Suppressor macrophage (primary cell): ENCODE data around the gene RNASEH1.
A peak's percentile ranks its signal among the peaks of the same experiment; 100 is the strongest.

Experiments used
- DNase-seq, 4 experiments: peaks; one replicate each; pipeline ENCODE4 v3.0.0-alpha.2; 2020 to 2022

RNASEH1 gene

DNA sequence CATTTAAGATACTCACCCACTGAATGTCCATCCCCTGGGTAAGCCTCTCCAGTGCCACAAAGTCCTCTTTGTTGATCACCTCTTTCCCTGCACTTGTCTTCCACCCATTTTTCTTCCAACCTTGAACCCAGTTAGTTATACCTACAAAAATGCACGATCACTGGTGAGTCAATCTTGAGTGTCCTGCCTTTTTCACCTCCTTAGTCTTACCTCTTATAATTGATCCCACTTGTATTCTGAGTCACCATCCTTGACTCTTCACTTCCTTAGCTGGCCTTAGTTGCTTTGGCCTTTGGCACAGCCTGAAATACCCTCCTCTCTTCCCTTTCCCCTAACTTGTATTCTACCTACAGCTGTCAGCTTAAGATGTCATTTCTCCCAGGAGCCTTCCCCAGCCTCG lies 10.2 kb downstream of the RNASEH1 start:
- no peak for DNase-seq

DNA sequence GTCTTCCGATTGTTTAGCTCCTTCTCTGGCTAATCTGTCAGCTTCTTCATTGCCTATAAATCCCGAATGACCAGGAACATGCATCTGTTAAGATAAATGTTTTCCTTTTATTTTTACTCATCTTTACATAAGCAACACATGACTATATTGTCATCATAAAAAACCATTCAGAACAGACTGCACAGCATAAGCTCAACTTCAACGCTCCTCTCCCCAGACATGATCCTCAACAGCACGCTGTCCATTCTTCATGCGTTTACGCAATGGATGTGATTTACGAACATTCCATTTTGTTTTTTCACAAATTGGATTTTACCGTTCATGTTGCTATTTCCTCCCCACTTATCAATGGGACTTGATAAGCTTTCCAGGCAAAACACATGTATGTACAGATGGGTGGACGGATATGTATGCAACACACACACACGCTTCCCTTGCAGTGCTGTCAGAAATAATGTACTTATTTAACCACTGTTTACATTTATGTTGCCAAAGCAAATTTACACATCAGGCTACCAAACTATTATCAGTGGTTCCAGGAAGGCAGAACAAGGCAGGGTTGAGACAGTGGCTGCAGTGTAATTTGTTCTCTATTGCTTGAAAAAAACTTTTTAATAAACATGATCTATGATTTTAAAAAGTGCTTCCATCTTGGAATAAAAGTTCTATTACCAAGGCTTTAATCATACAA lies 12.2 kb downstream of the RNASEH1 start:
- DNase-seq, result no peak

DNA sequence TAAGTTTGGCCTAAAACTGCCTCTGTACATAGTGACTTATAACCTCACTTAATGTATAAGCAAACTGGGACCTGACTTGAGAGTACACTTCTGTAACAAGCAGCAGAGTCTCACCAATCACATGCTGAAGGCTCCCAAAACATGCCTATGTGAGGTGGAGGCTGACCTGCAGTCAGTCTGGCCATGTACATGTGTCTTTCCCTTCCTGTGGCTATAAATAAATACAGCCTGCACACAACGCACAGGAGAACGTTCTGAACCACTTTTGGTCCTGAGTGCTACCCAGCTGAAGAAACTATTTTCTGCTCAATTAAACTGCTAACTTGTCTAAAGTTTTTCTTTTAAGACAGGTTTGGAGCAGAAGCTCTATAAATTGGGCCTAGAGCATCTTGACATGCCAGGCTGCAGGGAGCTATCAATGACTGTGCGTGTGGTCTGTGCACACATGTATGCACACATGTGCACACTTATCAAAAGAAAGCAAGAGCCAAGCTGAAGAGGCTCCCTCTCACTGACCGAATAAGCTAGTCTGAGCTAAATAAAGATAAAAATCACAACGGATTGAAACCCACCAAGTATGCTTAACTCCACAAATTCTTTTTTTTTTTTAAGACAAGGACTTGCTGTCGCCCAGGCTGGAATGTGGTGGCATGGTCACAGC lies 15.0 kb downstream of the RNASEH1 start:
- DNase-seq, result no peak

DNA sequence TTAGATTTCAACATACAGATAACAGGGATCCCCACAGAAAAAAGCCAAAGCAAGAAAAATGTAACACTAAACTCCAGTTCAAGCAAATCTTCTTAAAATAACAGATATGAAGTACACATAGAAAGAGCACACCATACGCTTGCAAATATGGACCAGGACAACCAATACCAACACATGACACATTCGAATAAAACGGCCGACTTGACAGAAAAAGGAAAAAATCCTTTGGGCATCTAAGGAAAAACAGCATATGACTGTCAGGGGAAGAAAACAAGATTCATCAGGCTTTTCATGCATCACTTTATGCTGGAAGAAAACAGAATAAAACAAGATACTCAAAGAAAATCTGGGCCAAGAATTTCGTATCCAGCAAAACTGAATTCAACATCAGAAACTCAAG lies 16.0 kb downstream of the RNASEH1 start:
- no peak for DNase-seq

DNA sequence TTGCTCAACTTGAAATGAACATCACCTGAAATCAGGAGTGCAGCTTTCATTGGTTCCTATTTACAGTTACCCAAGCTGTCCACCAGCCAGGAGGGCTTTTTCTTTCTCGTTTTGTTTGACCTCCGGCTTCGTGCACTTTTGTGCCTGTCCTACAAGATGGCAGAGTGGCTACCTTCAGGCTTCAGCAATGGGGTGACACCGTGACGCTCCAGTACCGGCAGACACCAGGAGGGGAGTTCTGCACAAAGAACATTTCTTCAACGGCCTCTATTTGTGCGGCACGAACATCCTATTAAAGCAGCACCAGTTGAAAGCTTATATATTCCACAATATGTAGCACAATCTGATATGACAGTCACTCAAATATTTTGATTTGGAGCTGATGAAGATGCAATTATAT lies 18.3 kb downstream of the RNASEH1 start:
- no peak for DNase-seq

DNA sequence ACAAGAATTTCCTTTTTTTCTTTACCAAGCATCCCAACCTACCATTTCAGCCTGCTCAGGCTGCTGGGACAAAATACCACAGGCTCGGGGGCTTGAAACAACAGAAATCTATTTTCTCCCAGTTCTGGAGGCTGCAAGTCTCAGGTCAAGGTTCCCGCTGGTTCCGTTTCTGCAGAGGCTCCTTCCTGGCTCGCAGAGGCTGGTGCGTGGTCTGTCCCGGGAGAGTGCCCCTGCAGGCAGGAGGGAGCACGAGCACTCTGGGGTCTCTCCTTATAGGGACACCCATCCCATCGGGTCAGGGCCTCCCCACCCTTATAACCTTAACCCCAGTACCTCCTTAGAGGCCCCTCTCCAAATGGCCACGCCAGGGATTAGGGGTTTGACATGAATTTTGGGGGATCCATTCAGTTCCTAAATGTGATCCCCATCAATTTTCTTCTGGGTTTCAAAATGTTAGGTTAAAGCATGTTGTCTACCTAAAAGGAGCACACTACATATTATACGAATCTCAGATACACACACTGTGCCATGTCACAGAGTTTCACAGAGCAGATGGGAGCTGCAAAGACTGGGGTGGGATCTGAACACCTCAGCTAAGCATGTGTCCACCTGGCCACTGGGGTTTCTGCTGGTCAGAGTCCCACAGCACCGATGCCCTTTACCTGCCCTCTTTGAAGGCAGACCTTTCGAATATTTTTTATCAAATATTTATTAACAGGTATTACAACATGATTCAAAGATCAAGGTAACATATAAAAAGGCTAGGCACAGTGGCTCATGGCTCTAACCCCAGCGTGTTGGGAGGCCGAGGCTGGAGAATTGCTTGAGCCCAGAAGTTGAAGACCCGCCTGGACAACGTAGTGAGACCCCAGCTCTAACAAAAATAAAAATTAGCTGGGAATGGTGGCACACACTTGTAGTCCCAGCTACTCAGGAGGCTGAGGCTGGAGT lies 21.2 kb downstream of the RNASEH1 start:
- peak; percentile 19 to 77 (median 62) for DNase-seq

DNA sequence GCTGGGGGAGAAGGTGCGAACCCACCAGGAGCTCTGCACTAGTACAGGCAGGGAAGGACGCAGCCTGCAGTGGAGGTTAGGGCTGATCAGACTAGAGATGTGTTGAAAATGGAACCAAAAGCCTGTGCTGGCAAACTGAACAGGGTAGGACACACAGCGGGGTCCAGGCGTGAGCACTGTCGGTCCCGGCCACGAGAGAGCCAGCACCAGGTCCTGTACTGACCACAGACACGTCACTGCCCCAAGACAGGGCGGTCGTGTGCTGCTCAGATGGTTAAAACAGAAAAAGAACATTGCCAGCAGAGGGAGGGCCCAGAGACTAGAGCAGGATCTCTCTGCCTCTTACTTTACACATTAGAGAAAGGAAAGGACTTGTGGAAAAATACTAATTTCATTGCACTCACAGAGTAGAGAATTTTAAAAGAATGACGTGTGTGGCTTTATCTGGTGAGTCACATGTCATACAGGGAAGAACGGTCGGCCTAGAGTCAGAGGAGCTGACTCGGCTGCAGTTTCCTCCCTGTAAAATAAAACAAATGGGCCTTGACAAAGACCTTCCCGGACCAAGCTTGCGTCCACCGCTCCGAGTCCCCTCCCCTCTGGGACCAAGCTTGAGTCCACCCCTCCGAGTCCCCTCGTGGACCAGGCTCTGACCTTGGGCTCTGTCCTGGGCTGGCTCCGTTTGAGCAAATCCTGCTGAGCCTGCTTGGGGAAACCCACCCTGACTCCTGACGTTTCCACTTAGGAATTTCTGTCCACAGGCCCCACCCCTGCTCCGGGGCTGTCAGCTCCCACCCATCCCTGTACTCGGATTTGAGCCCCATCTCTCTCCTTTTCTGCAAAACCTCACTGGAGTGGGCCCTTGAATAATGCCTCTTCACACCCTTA lies 22.1 kb downstream of the RNASEH1 start:
- peak; percentile 46 to 74 (median 62) for DNase-seq

DNA sequence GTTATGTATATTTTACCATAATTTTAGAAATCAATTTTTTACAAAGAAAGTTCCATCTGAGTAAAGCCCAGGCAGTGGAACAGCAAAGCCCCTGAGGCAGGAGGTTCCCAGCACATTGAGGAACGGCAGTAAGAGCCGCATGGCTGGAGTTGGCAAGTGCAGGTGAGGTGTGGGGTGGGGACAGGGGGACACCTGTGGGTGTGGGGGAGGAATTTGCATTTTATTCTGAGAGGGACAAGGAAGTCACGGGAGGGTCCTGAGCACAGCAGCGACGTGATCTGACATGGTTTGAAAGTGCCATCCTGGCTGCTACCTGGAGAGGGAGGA lies 22.7 kb downstream of the RNASEH1 start:
- DNase-seq, result no peak

DNA sequence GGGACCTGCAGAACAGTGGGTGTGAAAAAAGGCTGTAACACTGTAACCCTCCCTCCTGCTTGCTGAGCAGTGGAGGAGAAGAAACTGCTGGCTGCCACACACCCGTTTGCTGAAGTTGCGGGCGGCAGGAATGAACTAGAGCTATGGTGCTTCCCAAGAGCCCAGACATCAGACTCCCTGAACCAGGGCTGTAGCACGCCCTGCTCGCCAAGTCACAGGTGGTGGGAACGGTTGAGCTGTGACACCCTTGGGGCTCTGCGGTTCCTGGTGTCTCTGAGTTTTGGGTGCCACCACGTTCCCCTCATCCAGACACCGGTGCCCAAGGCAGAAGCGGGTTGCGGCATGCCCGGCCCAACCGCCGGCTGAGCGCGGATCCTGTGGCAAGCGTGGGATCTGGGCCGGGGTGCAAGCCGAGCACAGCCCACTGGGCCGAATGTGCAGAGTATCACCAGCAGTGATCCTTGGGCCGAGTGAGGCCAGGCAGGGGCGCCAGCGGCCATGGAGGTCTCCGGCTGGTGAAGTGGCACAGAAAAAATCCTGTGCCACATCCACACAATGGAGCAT lies 23.8 kb downstream of the RNASEH1 start:
- no peak for DNase-seq

DNA sequence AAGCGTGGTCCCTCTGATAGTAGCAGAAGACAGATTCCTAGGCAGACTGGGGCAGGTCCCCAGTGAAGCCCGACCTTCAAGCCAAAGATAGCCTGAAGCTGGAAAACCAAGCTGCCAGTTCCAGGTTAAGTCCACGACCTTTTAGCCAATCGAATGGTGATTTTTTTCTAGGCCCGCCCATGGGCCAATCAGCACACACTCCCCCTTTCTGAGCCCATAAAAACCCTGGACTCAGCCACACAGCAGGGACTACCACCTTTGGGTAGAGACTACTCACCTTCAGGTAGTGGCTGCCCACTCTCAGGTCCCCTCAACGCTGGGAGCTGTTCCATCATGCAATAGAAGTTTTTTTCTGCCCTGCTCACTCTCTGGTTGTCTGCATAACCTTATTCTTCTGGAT lies 24.3 kb downstream of the RNASEH1 start:
- no peak for DNase-seq

DNA sequence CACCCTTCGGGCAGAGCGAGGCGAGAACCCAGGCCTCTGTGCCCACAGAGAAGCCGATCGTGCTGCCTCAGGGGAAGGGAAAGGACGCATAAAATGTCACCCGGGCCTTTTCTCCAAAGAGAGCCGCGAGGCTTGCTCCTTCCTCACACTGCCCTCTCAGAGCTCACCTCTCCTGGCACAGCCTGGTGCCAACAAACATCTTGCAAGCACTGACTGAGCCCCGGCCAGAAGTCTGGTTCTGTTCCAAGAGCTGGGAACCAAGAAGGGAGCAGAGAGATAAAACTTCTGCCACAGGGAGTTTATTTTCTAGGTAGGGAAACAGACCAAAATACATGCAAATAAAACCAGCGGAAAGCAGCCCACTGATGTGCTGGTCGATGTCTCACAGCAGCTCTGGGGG lies 25.2 kb downstream of the RNASEH1 start:
- no peak for DNase-seq

DNA sequence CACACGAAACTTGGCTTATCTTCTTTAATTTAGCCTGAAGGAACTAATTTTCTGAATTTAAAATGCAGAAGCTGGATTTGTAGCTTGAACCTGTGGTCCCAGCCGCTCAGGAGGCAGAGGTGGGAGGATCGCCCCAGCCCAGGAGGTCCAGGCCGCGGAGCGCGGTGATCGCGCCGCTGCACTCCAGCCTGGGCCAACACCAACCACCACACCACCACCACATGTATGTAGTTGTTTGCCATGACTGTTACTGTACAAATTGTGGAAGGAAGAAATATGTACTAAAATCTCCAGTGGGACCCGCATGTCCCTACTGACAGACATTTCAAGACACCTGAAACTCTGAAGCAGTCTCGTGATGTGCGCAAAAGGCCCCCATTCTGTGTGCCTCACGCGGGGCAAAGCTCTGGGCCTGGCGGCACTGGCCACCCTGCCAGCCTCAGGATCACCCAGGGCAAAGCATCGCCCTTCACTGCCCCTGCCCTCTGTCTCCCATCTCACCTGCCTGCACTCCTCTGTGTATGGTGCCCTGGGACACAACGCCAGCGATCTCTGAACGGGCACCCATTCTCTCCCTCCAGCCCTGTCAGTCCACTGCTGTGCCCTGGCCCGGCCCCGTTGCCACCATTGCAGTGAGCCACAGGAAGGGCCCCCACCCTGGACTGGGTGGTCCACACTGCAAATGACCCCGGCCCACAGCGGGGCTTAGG lies 28.7 kb downstream of the RNASEH1 start:
- DNase-seq, result no peak

DNA sequence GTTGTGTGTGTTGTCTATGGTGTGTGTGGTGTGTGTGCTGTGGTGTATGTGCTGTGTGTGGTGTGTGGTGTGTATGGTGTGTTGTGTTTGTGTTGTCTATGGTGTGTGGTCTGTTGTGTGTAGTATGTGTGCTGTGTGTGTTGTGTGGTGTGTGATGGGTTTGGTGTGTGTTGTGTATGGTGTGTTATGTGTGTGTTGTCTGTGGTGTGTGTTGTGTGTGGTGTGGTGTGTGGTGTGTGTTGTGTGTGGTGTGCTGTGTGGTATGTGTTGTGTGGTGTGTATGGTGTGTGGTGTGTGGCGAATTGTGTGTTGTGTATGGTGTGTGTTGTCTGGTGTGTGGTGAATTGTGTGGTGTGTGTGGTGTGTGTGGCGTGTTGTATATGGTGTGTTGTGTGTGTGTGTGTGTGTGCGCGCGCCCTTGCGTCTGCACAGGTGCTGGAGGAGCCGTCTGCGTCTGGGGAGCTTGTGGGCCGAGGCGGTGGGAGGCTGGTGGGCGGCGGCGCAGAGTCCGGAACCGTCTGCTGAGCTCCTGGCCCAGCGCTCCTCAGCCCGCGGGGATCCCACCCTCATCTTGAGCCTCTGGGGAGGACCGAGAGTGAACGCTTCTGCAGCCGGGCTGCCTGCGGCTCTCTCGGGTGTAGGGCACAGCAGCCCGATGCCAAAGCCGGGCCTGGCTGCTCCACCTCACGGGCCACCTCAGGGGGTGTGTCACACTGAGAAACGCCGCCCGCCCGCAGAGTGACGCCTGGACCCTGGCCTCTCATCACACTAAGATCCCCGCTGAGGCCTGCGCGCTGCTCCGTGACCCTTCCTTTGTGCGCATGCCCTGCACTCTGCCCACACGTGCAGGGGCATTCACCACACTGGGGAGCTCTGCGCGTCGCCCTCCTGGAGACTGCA lies 30.0 kb downstream of the RNASEH1 start:
- DNase-seq, result no peak

DNA sequence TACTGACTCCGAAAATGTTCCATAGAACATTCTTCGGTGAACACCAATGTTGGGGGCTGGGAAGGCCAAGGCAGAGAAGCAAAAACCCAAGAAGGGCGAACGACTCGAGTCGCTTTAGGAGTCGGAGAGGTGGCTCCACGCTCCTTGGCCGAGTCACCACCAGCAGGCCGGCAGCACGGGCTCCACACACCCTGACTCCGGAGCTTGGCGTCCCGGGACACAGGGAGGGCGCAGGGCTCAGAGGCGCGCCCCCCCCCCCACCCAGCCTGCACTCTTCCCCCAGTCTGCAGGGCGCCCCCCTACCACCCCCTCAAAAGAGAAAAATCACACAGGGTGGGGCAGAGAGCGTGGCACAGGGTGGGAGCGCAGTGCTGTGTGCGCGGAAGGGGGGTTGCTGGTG lies 31.3 kb downstream of the RNASEH1 start:
- no peak for DNase-seq

DNA sequence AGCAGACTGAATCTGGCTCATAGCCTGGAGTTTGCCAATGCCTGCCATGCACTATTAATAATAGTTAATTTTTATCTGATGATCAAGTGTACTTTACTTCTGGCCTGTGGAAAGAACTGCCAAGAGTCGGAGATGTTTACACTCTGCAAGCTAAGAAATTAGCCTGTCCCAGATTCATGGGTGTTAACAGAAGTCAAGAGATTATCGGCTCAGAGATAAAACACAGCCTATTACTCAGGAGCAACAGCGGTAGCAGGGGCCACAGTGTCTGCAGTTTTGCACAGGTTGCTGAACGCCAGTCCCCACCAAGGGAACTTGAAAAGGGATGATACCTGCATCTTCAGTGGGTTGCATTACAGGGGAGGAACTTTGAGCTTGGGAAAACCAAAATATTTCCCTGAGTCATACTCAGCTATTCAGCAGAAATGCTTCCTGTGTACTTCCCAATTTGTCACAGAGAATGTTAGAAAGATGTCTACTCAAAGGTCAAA lies 34.5 kb downstream of the RNASEH1 start:
- peak; percentile 18 to 60 (median 45) for DNase-seq

DNA sequence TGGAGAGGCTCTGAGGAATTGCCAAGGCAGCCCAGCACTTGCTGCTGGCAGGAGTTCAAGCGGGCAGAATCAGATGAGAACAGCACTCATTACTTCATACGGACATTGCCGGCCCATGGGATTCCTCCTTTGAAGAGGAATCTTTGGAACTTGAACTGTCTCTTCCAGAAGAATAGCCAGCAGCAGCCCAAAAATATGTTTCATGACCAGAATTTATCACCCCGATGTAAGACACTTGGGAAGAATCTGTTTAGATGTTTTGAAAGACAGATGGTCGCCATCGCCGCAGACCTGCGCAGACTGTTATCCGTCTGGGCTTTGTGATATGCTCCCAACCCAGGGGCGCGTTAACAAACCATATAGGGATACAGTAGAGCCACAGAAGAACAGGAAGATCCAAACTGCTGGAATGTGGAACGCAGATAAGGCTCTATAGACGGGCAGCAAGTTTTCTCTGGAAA lies 35.1 kb downstream of the RNASEH1 start:
- DNase-seq, result no peak

DNA sequence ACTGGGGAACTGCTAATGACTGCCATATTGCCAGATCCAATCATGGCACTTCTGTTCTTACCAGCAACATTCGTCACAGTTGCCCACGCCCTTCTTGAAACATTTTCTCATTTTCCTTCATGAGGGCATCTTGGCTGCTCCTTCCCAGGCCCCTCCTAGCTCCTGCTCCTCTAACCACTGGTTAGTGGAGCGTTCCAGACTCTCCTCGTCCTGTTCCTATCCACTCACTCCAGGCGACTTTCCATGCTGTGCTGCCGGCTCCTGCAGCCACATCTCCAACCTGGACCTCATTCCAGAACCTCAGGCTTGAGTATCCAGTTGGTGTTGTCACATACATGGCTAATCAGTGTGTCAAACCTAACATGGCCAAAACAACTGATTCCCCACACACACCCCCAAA lies 37.5 kb downstream of the RNASEH1 start:
- DNase-seq, result no peak

DNA sequence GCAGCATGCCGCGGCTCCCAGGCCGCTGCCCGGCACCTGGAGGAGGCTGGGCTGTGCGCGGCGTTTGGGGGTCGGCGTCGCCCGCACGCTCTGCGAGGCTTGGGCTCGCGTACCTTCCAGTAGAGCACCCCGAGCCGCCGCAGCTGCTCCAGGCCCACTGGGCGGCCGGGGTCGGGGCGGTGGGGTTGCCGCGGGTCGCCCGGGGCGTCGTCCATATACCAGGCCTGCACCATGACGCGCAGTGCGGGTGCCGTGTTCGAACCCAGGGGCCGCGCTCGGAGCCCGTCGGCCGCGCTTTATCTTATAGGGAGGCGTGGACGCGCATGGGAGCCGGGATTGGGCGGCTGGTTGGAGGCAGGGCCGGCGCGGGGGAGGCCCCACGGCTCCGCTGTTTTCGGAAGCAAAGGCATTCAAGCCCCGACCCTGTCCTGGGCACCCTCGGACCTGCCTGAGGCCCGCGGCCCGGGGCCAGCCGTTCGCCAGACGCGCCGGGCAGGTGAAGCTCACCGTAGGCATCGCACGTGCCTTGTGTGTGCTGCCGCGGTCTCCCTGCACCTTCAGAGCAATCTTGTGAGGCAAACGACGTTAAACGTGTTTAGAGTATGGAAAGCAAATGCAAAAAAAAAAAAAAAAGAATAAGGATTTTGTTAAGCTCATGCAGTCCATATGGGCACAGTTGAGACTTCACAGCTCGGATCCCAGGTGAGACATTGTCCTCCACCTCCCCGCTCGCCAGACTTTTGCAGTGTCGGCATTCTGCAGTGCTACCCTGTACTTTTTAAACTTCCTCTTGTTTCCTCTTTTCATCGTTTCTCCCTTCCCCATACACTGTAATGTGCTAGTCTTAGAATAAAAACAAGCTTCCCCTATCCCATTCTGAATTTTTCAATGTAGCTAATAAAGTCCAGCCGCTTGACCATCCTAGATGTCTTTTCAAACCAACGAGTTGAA lies 38.6 kb downstream of the RNASEH1 start, which contains the start of gene ADI1:
Gene ADI1 (minus strand): TSS at position 277 of the 951 bp plus-strand sequence. CDS start 44 bp downstream, at position 233.
- DNase-seq, result peak; percentile 89 to 97 (median 94)
